GM21717 (cell line): ENCODE measurements around the gene IPO8.
"Not testable (repeated sequence)": the region's sequence is repeated elsewhere in the genome, so short reads cannot be mapped to it uniquely, and the experiment has no call there.

Experiments used
- ATAC-seq: cut with Tn5 transposase; IDR thresholded peaks from one replicate; pipeline ENCODE4 v1.9.1; 2021; ENCODE audit warnings: mild to moderate bottlenecking, moderate library complexity; ENCODE audit not compliant: unreplicated experiment

The IPO8 gene

GRCh38 chr12:30691122-30691879 lies 4.4 kb downstream of the IPO8 start:
- no peak for ATAC-seq

- no peak for ATAC-seq
Observed at GRCh38 chr12:30687265-30687986, 8.2 kb downstream of the IPO8 start.

GRCh38 chr12:30679241-30679640 lies 16.4 kb downstream of the IPO8 start:
- ATAC-seq, result no peak

GRCh38 chr12:30678221-30678620 lies 17.4 kb downstream of the IPO8 start:
- no peak for ATAC-seq

DNA sequence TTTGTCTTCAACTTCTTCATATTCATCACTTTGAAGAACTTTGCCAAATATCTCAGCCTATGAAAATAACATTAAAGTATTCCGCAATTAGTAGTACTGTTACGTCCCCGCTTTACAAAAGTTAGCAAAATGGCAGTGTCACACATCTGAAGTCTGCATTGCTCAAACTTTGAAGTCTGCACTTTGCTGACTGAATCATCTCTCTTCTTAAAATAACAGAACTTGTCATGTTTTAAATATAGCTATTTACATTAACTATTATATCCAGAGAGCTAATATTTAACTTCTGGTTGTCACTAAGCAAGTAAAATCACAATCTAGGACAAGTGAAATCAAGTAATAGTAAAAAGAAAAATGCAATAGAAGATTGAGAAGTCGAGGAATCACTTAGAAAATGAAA lies 34.5 kb downstream of the IPO8 start:
- ATAC-seq, result no peak

GRCh38 chr12:30652034-30652696 lies 43.5 kb downstream of the IPO8 start:
- no peak for ATAC-seq

- no peak for ATAC-seq
Observed at GRCh38 chr12:30646821-30647220, 48.8 kb downstream of the IPO8 start.

DNA sequence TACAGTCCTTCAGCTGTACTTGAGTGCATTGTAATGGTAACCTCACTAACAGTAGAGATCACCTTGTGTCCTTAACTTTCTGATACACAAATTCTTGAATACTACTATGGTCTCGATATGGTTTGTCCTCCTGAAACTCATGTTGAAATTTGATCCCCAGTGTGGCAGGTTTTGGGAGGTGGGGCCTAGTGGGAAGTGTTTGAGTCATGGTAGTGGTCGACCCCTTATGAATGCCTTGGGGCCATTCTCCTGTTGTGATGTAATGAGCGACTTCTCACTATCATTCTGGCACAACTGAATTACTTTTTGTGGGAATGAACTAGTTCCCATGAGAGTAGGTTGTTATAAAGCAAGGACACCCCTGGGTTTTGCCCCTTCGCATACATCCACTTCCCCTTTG lies 52.3 kb downstream of the IPO8 start:
- no peak for ATAC-seq

- no peak for ATAC-seq
Observed at GRCh38 chr12:30640392-30640791, 55.3 kb downstream of the IPO8 start.

- no peak for ATAC-seq
Observed at GRCh38 chr12:30635385-30635784, 60.3 kb downstream of the IPO8 start.

DNA sequence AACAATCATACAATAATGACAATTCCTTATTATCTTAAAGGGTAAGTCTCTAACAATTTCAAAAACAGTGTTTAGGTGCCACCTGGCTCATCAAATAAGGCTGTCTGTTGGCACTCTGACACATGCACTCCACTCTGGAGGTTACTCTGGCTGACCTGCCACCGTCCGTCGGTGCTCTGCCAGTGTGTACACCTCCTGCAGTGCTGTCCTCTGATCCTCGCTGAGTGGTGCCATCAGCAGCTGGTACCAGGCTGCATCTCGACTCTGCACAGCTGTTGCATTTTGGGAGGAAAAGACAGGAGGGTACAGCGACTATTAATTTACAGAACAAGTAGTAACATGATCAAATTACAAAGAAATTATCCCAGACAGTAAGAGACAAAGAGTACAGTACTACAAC lies 63.9 kb downstream of the IPO8 start:
- ATAC-seq, result no peak

GRCh38 chr12:30630979-30631285 lies 64.7 kb downstream of the IPO8 start:
- ATAC-seq, result no peak

GRCh38 chr12:30630076-30630978 lies 65.3 kb downstream of the IPO8 start:
- ATAC-seq, result no peak

DNA sequence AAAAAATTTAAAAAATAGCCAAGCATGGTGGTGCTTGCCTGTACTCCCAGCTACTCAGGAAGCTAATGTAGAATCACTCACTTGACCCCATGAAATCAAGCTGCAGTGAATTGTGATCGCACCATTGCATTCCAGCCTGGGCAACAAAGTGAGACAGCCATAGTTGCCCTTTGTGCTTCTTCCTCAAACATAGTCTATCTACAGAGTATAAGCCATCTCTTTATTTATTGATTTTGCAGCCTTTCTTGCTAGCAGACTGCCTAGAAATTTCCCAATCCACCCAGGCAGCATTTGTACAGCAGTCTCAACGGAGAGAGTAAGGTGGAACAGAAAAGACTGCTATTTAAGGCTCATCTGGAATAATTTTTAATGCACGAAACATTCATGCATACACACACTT lies 68.8 kb downstream of the IPO8 start:
- no peak for ATAC-seq

- ATAC-seq, result no peak
Observed at GRCh38 chr12:30624009-30624408, 71.7 kb downstream of the IPO8 start.

DNA sequence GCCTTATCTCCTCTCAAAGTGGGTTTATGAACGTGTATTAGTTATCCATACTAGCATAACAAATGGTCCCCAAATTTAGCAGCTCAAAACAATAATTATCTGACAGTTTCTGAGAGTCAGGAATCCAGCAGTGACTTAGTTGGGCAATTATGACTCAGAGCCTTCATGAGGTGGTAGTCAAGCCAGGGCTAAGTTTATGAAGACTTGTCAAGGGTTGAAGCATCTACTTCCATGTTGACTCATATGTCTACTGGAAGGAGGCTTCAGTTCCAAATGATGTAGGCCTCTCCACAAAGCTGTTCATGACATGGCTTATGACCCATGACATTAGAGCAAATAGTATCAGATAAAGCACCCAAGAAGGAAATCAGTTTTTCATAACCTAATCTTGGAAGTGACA lies 73.2 kb downstream of the IPO8 start:
- ATAC-seq, result peak; percentile 94

GRCh38 chr12:30621663-30622241 lies 73.9 kb downstream of the IPO8 start:
- ATAC-seq, result not testable (repeated sequence)

- ATAC-seq, result no peak
Observed at GRCh38 chr12:30617346-30618016, 78.2 kb downstream of the IPO8 start.

DNA sequence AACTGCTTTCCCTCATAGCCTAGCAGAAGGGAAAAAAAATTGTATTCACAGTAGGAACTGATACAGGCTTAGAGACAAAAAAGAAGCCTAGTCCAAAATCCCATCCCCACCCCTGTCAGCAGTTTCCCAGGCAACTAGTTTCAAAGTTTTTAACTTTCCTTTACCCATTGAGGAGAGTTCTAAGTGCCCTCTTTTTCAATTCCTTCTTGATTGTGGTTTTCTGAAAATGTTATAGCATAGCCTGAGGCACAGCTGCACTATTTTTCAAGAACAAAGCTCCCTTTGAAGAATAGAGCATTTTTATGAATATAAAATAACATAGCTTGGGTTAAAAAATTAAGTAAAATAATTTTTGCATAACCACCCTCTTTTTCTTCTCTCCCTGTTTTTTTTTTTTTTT lies 81.6 kb downstream of the IPO8 start:
- no peak for ATAC-seq

GRCh38 chr12:30613119-30613830 lies 82.4 kb downstream of the IPO8 start:
- no peak for ATAC-seq
